H1 (cell line): Measurements from ENCODE around the gene SAMD4A. TPM values are rescaled to one million over a fixed set of nuclear protein-coding genes. Genes with fewer than 3 reads are reported as not detected.

Source experiments
- SAP30 ChIP-seq: fragments of 300-600 bp; sonication (generic); IDR thresholded peaks from 2 replicates; pipeline ENCODE4 v1.7.1; 2012; ENCODE audit warnings: low read length, moderate library complexity, mild to moderate bottlenecking, inconsistent platforms; ENCODE audit not compliant: insufficient read depth, insufficient replicate concordance
- SRF ChIP-seq: IDR thresholded peaks from 2 replicates; pipeline ENCODE4 v1.6.1; 2011; ENCODE audit warnings: mild to moderate bottlenecking, low read depth, low read length, moderate library complexity
- polyA plus RNA-seq, 7 experiments: library from polyadenylated mRNA; depleted of rRNA in 3 of 7; stranded (reverse) in 5 of 7; unstranded in 2 of 7; fragments of >200 nt in 5 of 7; fragments of 200-250 nt in 2 of 7; gene quantifications; 1 replicate in 5 of 7; 2 replicates in 1 of 7; 4 replicates in 1 of 7; pipeline versions ENCODE4 v1.2.1 to v1.2.3, GENCODE V29; 2011 to 2013; ENCODE audit warnings: missing spikeins in 2 of 7, mixed read lengths in 2 of 7
- total RNA-seq: library from RNA; stranded (reverse); fragmentation: NEBNext Ultra II Directional; extraction: Animal tissue kit (Norgen Biotek cat#: 25700); gene quantifications from 2 replicates; pipeline ENCODE4 v1.2.1, GENCODE V29; 2021

Gene SAMD4A
- total and polyA plus RNA-seq, 2 of the 8 experiments (the other 6 are each of a cell fraction or from before 2014, with no cell fraction given) = 2.4 to 12.3 TPM

DNA sequence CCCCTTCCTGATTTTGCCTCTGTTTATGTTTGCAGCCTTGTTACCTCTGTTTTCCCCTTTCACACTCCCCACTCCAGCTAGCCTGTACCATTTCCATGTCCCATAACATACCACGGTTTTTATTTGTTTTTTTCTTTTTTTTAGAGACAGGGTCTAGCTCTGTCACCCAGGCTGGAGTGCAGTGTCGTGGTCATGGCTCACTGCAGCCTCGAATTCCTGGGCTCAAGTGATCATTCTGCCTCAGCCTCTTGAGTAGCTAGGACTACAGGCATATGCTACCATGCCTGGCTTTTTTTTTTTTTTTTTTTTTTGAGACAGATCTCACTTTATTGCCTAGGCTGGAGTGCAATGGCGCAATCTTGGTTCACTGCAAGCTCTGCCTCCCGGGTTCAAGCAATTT is 18.4 kb upstream of the SAMD4A start (continued):
- TF ChIP-seq SRF = no peak
- TF ChIP-seq SAP30 = no peak
